Right lobe of liver (tissue), 4 donors: ENCODE results near the gene PPM1A.
A peak's percentile ranks its signal among the peaks of the same experiment; 100 is the strongest.

Experiments
- POLR2A ChIP-seq: fragments of 450-650 bp; IDR thresholded peaks from one replicate; pipeline ENCODE4 v1.6.1; 2017; ENCODE audit warnings: antibody characterized with exemption, mild to moderate bottlenecking
- TF ChIP-seq, protein P1 (sequence below), 4 donors: fragments of 200-600 bp in 3 of 4; fragments of 450-650 bp in 1 of 4; IDR thresholded peaks; one replicate each; pipeline versions ENCODE4 v1.5.1 to v1.8.0; 2016 to 2022; ENCODE audit warnings: antibody characterized with exemption in 4 of 4, mild to moderate bottlenecking in 2 of 4
- donor health status: DM: no; HTN: no; CAD: no.
- donor health status: DM: no; HTN: no; CAD: no.
- donor health status: DM: no; HTN: yes; CAD: no.

DNA sequence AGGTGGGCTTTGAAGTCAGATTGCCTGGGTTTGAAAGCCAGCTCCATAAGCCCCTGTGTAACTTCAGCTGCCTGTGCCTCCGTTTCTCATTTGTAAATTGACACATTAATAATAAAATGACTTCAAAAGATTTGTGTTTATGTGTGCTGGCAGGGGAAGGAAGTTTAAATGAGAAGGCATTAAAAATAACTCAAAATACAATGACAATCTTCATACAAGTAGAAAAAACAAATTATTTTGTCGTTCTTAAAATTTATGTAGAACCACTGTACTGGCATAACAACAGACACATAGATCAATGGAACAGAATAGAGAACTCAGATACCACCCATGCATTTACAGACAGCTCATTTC is 83.0 kb downstream of the PPM1A start:
- TF ChIP-seq, protein P1, sequence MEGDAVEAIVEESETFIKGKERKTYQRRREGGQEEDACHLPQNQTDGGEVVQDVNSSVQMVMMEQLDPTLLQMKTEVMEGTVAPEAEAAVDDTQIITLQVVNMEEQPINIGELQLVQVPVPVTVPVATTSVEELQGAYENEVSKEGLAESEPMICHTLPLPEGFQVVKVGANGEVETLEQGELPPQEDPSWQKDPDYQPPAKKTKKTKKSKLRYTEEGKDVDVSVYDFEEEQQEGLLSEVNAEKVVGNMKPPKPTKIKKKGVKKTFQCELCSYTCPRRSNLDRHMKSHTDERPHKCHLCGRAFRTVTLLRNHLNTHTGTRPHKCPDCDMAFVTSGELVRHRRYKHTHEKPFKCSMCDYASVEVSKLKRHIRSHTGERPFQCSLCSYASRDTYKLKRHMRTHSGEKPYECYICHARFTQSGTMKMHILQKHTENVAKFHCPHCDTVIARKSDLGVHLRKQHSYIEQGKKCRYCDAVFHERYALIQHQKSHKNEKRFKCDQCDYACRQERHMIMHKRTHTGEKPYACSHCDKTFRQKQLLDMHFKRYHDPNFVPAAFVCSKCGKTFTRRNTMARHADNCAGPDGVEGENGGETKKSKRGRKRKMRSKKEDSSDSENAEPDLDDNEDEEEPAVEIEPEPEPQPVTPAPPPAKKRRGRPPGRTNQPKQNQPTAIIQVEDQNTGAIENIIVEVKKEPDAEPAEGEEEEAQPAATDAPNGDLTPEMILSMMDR (IDR thresholded peaks at IDR 0.05): peak in 1 of 4 donors; percentile 34
- TF ChIP-seq POLR2A: no peak
